ENCODE data around the gene PDE7B.

DNA sequence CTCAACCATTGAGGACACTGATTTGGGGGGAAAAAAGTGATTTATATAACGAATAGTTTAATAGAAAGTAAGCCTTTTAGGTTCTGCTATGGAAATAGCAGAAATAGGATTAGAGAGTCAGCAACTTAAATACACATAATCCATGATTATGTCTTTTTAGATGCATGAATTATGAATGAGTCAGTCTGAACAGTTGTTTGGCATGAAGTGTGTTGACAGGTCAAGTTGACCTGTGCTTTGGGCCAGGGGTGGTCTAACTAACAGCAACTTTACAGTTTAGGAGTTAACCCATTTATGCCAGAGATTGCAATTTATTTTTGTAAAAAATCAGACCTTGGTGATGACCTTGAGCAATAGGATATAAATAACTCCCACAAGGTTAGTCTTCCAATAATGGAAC is 207.4 kb downstream of the PDE7B start:
- TF ChIP-seq POLR2A (IDR thresholded peaks at IDR 0.05; ENCODE audit: low read depth, low read length) (no peak), MXI1 (IDR thresholded peaks at IDR 0.05; ENCODE audit: borderline replicate concordance, low read depth, low read length) (no peak), RAD21 (IDR thresholded peaks at IDR 0.05; ENCODE audit: low read length) (no peak), CHD1 (IDR thresholded peaks at IDR 0.05; ENCODE audit: low read depth, low read length) (no peak), CEBPB (IDR thresholded peaks at IDR 0.05; ENCODE audit: low read depth, low read length) (no peak), RFX5 (IDR thresholded peaks at IDR 0.05; ENCODE audit: low read depth, low read length) (no peak), FOS (IDR thresholded peaks at IDR 0.05; ENCODE audit: low read depth, low read length) (no peak)
- TF ChIP-seq, protein P1, sequence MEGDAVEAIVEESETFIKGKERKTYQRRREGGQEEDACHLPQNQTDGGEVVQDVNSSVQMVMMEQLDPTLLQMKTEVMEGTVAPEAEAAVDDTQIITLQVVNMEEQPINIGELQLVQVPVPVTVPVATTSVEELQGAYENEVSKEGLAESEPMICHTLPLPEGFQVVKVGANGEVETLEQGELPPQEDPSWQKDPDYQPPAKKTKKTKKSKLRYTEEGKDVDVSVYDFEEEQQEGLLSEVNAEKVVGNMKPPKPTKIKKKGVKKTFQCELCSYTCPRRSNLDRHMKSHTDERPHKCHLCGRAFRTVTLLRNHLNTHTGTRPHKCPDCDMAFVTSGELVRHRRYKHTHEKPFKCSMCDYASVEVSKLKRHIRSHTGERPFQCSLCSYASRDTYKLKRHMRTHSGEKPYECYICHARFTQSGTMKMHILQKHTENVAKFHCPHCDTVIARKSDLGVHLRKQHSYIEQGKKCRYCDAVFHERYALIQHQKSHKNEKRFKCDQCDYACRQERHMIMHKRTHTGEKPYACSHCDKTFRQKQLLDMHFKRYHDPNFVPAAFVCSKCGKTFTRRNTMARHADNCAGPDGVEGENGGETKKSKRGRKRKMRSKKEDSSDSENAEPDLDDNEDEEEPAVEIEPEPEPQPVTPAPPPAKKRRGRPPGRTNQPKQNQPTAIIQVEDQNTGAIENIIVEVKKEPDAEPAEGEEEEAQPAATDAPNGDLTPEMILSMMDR (conservative IDR thresholded peaks at IDR 0.05; ENCODE audit: low read depth, low read length), result no peak
- TF ChIP-seq, protein P2, sequence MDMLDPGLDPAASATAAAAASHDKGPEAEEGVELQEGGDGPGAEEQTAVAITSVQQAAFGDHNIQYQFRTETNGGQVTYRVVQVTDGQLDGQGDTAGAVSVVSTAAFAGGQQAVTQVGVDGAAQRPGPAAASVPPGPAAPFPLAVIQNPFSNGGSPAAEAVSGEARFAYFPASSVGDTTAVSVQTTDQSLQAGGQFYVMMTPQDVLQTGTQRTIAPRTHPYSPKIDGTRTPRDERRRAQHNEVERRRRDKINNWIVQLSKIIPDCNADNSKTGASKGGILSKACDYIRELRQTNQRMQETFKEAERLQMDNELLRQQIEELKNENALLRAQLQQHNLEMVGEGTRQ (IDR thresholded peaks at IDR 0.05; ENCODE audit: low read depth, low read length), result no peak
